Trophoblast cell (in vitro differentiated cells and primary cell): Measurements from ENCODE around the gene LIMCH1.

Source experiments
- DNase-seq, 2 donors: peaks; one replicate each; pipeline ENCODE4 v3.0.0-alpha.2; 2016
- H2AFZ ChIP-seq: 2 replicates; pipeline ENCODE4 v1.6.1; 2013; ENCODE audit warnings: low read length, moderate library complexity, mild to moderate bottlenecking; ENCODE audit not compliant: insufficient read depth, poor library complexity
- H2AK5ac ChIP-seq: 2 replicates; pipeline ENCODE4 v1.6.1; 2013; ENCODE audit warnings: mild to moderate bottlenecking, low read length
- H2BK120ac ChIP-seq: 2 replicates; pipeline ENCODE4 v1.6.1; 2013; ENCODE audit warnings: low read length, mild to moderate bottlenecking, moderate library complexity; ENCODE audit not compliant: insufficient read depth, poor library complexity
- H2BK12ac ChIP-seq: 2 replicates; pipeline ENCODE4 v1.6.1; 2013; ENCODE audit warnings: mild to moderate bottlenecking, low read length, moderate library complexity
- H2BK5ac ChIP-seq: 2 replicates; pipeline ENCODE4 v1.6.1; 2013; ENCODE audit warnings: low read length, low read depth, moderate library complexity, mild to moderate bottlenecking; ENCODE audit not compliant: poor library complexity
- H3K14ac ChIP-seq: 2 replicates; pipeline ENCODE4 v1.6.1; 2013; ENCODE audit warnings: mild to moderate bottlenecking, low read length
- H3K18ac ChIP-seq: 2 replicates; pipeline ENCODE4 v1.6.1; 2013; ENCODE audit warnings: mild to moderate bottlenecking, low read length
- H3K23ac ChIP-seq: 2 replicates; pipeline ENCODE4 v1.6.1; 2013; ENCODE audit warnings: low read length
- H3K27ac ChIP-seq: 2 replicates; pipeline ENCODE4 v1.5.1; 2013; ENCODE audit warnings: low read depth, mild to moderate bottlenecking, inconsistent platforms, low read length, moderate library complexity
- H3K27me3 ChIP-seq: 2 replicates; pipeline ENCODE4 v1.6.1; 2013; ENCODE audit warnings: inconsistent platforms, mild to moderate bottlenecking, low read length, moderate library complexity; ENCODE audit not compliant: insufficient read depth
- H3K36me3 ChIP-seq, 2 experiments: 1 replicate in 1 of 2; 2 replicates in 1 of 2; pipeline ENCODE4 v1.6.1; 2013; ENCODE audit warnings: low read length in 2 of 2, mild to moderate bottlenecking in 2 of 2, moderate library complexity in 1 of 2; ENCODE audit not compliant: insufficient read depth in 2 of 2, control insufficient read depth in 1 of 2
- H3K4ac ChIP-seq: 2 replicates; pipeline ENCODE4 v1.6.1; 2013; ENCODE audit warnings: low read depth, mild to moderate bottlenecking, low read length, moderate library complexity
- H3K4me1 ChIP-seq, 2 experiments: 1 replicate in 1 of 2; 2 replicates in 1 of 2; pipeline ENCODE4 v1.6.1; 2013; ENCODE audit warnings: low read length in 2 of 2, mild to moderate bottlenecking in 2 of 2, moderate library complexity in 1 of 2; ENCODE audit not compliant: insufficient read depth in 2 of 2, control insufficient read depth in 1 of 2
- H3K4me2 ChIP-seq: 2 replicates; pipeline ENCODE4 v1.6.1; 2013; ENCODE audit warnings: inconsistent platforms, mild to moderate bottlenecking, low read length, moderate library complexity
- H3K4me3 ChIP-seq: 2 replicates; pipeline ENCODE4 v1.5.1; 2013; ENCODE audit warnings: mild to moderate bottlenecking, low read depth, low read length, inconsistent platforms
- H3K79me1 ChIP-seq: one replicate; pipeline ENCODE4 v1.6.1; 2013; ENCODE audit warnings: low read length
- H3K79me2 ChIP-seq: 2 replicates; pipeline ENCODE4 v1.6.1; 2013; ENCODE audit warnings: low read length, mild to moderate bottlenecking; ENCODE audit not compliant: control insufficient read depth, insufficient read depth, poor library complexity
- H3K9ac ChIP-seq: 2 replicates; pipeline ENCODE4 v1.6.1; 2013; ENCODE audit warnings: mild to moderate bottlenecking, low read length
- H3K9me3 ChIP-seq: 2 replicates; pipeline ENCODE4 v1.6.1; 2013; ENCODE audit warnings: low read depth, mild to moderate bottlenecking, control low read depth, inconsistent platforms, low read length; ENCODE audit not compliant: insufficient read depth
- H4K12ac ChIP-seq: 2 replicates; pipeline ENCODE4 v1.6.1; 2013; ENCODE audit warnings: low read depth, mild to moderate bottlenecking, low read length, moderate library complexity
- H4K8ac ChIP-seq: 2 replicates; pipeline ENCODE4 v1.6.1; 2013; ENCODE audit warnings: low read depth, mild to moderate bottlenecking, low read length, moderate library complexity
- H4K91ac ChIP-seq: one replicate; pipeline ENCODE4 v1.6.1; 2013; ENCODE audit warnings: low read depth, mild to moderate bottlenecking, low read length, moderate library complexity
- WGBS: extraction: QIAGEN DNeasy Blood & Tissue Kit; methylation state at CpG from one replicate; pipeline ENCODE4 v1.1.7; 2013; ENCODE audit warnings: missing lambda C conversion rate; ENCODE audit not compliant: insufficient read length, insufficient coverage; ENCODE audit errors: extremely low coverage; 5-methylcytosine and 5-hydroxymethylcytosine counted together

Gene LIMCH1

GRCh38 chr4:41545238-41545637 is 7.3 kb downstream of the LIMCH1 start:
- H4K8ac ChIP-seq: no peak overlapping the region
- H3K9me3 ChIP-seq: no peaks in the 10 kb centered on the region
- H3K9ac ChIP-seq: no peak overlapping the region
- no peaks in the 10 kb centered on the region for H3K4me1 ChIP-seq
- no peaks in the 10 kb centered on the region for H3K79me1 ChIP-seq
- no peak overlapping the region for H3K18ac ChIP-seq
- no peaks in the 10 kb centered on the region for H3K27me3 ChIP-seq
- H2BK120ac ChIP-seq: no peak overlapping the region
- H3K27ac ChIP-seq: no peak overlapping the region
- H2BK12ac ChIP-seq: no peak overlapping the region
- no peak overlapping the region for H3K23ac ChIP-seq
- DNase-seq: no peak
- no peak overlapping the region for H3K4ac ChIP-seq
- H4K91ac ChIP-seq: no peak overlapping the region
- H3K79me2 ChIP-seq: no peaks in the 10 kb centered on the region
- H3K4me2 ChIP-seq: no peak overlapping the region
- no peaks in the 10 kb centered on the region for H3K36me3 ChIP-seq
- no peak overlapping the region for H4K12ac ChIP-seq
- H2AFZ ChIP-seq: no peak overlapping the region
- no peak overlapping the region for H3K14ac ChIP-seq
- no peak overlapping the region for H3K4me3 ChIP-seq
- no peak overlapping the region for H2AK5ac ChIP-seq
- no peak overlapping the region for H2BK5ac ChIP-seq
- no CpG with 5 or more reads among the region's 6 CpGs for WGBS

- DNase-seq: peak in 1 of 2 donors; percentile 46
- no peak overlapping the region for H3K18ac ChIP-seq
- H2BK120ac ChIP-seq: no peak overlapping the region
- no peak overlapping the region for H2AK5ac ChIP-seq
- WGBS: no CpG with 5 or more reads among the region's 2 CpGs
- no peaks in the 10 kb centered on the region for H3K9me3 ChIP-seq
- no peak overlapping the region for H2AFZ ChIP-seq
- H3K27ac ChIP-seq: no peak overlapping the region
- H3K79me1 ChIP-seq: no peaks in the 10 kb centered on the region
- H2BK12ac ChIP-seq: no peak overlapping the region
- H3K4me3 ChIP-seq: no peak overlapping the region
- H3K9ac ChIP-seq: no peak overlapping the region
- H3K14ac ChIP-seq: no peak overlapping the region
- H3K23ac ChIP-seq: no peak overlapping the region
- H4K91ac ChIP-seq: no peak overlapping the region
- H3K27me3 ChIP-seq: no peaks in the 10 kb centered on the region
- no peak overlapping the region for H3K4ac ChIP-seq
- H3K36me3 ChIP-seq: no peaks in the 10 kb centered on the region
- H3K4me2 ChIP-seq: no peak overlapping the region
- H3K79me2 ChIP-seq: no peaks in the 10 kb centered on the region
- H4K8ac ChIP-seq: no peak overlapping the region
- H4K12ac ChIP-seq: no peak overlapping the region
- no peak overlapping the region for H2BK5ac ChIP-seq
- no peaks in the 10 kb centered on the region for H3K4me1 ChIP-seq
Measured at GRCh38 chr4:41546638-41547037, 8.7 kb downstream of the LIMCH1 start.

- H3K4me2 ChIP-seq: no peak overlapping the region
- no peaks in the 10 kb centered on the region for H3K79me1 ChIP-seq
- no peak overlapping the region for H3K4ac ChIP-seq
- no peaks in the 10 kb centered on the region for H3K79me2 ChIP-seq
- H3K4me1 ChIP-seq: no peaks in the 10 kb centered on the region
- H3K9ac ChIP-seq: no peak overlapping the region
- H2BK120ac ChIP-seq: no peak overlapping the region
- H4K91ac ChIP-seq: no peak overlapping the region
- no CpG with 5 or more reads among the region's 3 CpGs for WGBS
- no peak overlapping the region for H3K27ac ChIP-seq
- DNase-seq: no peak
- no peak overlapping the region for H2BK12ac ChIP-seq
- H3K14ac ChIP-seq: no peak overlapping the region
- H4K12ac ChIP-seq: no peak overlapping the region
- H2AK5ac ChIP-seq: no peak overlapping the region
- no peaks in the 10 kb centered on the region for H3K9me3 ChIP-seq
- no peak overlapping the region for H3K4me3 ChIP-seq
- H3K27me3 ChIP-seq: no peaks in the 10 kb centered on the region
- no peak overlapping the region for H4K8ac ChIP-seq
- no peaks in the 10 kb centered on the region for H3K36me3 ChIP-seq
- H3K23ac ChIP-seq: no peak overlapping the region
- no peak overlapping the region for H3K18ac ChIP-seq
- no peak overlapping the region for H2AFZ ChIP-seq
- no peak overlapping the region for H2BK5ac ChIP-seq
Measured at GRCh38 chr4:41548305-41548880, 10.4 kb downstream of the LIMCH1 start.

- Histone ChIP-seq H3K9ac (no peak overlapping the region), H3K4me2 (no peak overlapping the region), H4K8ac (no peak overlapping the region), H3K36me3 (no peaks in the 10 kb centered on the region), H4K91ac (no peak overlapping the region), H3K9me3 (no peaks in the 10 kb centered on the region), H3K4ac (no peak overlapping the region), H2AK5ac (no peak overlapping the region), H3K14ac (no peak overlapping the region), H2BK120ac (no peak overlapping the region), H3K79me2 (no peaks in the 10 kb centered on the region), H3K27me3 (no peaks in the 10 kb centered on the region), H3K18ac (no peak overlapping the region), H2BK5ac (no peak overlapping the region), H3K27ac (no peak overlapping the region), H3K79me1 (no peaks in the 10 kb centered on the region), H3K4me3 (no peak overlapping the region), H3K23ac (no peak overlapping the region), H3K4me1 (no peaks in the 10 kb centered on the region), H2BK12ac (no peak overlapping the region), H4K12ac (no peak overlapping the region), H2AFZ (no peak overlapping the region)
- WGBS: no CpG with 5 or more reads among the region's 3 CpGs
- no peak for DNase-seq
Measured at GRCh38 chr4:41549478-41549877, 11.5 kb downstream of the LIMCH1 start.
